Loucy (cell line): Measurements from ENCODE around the gene SYNE2.

ENCODE experiments used
- H2AFZ ChIP-seq: fragments of 200-600 bp; sonication (generic); 2 replicates; pipeline ENCODE4 v1.6.0; 2016; ENCODE audit warnings: antibody characterized with exemption, mild to moderate bottlenecking, low read length, moderate library complexity
- H3F3A ChIP-seq: fragments of 200-600 bp; 2 replicates; pipeline ENCODE4 v1.6.0; 2016; ENCODE audit warnings: antibody characterized with exemption, low read depth, mild to moderate bottlenecking
- H3K27me3 ChIP-seq: fragments of 200-600 bp; sonication (generic); 2 replicates; pipeline ENCODE4 v1.6.1; 2014; ENCODE audit warnings: low read length, mild to moderate bottlenecking; ENCODE audit not compliant: insufficient read depth, poor library complexity, severe bottlenecking
- H3K36me3 ChIP-seq: fragments of 200-600 bp; sonication (generic); 2 replicates; pipeline ENCODE4 v1.6.1; 2016; ENCODE audit warnings: low read length; ENCODE audit not compliant: insufficient read depth
- H3K4me1 ChIP-seq: fragments of 200-600 bp; sonication (generic); 2 replicates; pipeline ENCODE4 v1.5.1; 2014; ENCODE audit warnings: low read length, mild to moderate bottlenecking; ENCODE audit not compliant: insufficient read depth, poor library complexity, severe bottlenecking
- H3K4me2 ChIP-seq: fragments of 200-600 bp; sonication (generic); 2 replicates; pipeline ENCODE4 v1.6.0; 2014; ENCODE audit warnings: antibody characterized with exemption, low read length, low read depth, mild to moderate bottlenecking; ENCODE audit not compliant: poor library complexity, severe bottlenecking
- H3K4me3 ChIP-seq: fragments of 200-600 bp; sonication (generic); 2 replicates; pipeline ENCODE4 v1.5.1; 2014; ENCODE audit warnings: low read length, mild to moderate bottlenecking, mixed read lengths; ENCODE audit not compliant: poor library complexity, severe bottlenecking
- H3K79me2 ChIP-seq: fragments of 200-600 bp; sonication (generic); 2 replicates; pipeline ENCODE4 v1.6.1; 2014; ENCODE audit warnings: low read length; ENCODE audit not compliant: insufficient read depth
- H3K9ac ChIP-seq: fragments of 200-600 bp; sonication (generic); 2 replicates; pipeline ENCODE4 v1.6.0; 2014; ENCODE audit warnings: mild to moderate bottlenecking, low read depth, low read length, moderate library complexity; ENCODE audit not compliant: poor library complexity, severe bottlenecking
- H3K9me2 ChIP-seq: fragments of 200-600 bp; sonication (generic); replicated peaks from 2 replicates; pipeline ENCODE4 v1.6.1; 2016; ENCODE audit warnings: low read depth, low read length, mixed read lengths
- H3K9me3 ChIP-seq: fragments of 200-600 bp; sonication (generic); 2 replicates; pipeline ENCODE4 v1.6.1; 2014; ENCODE audit warnings: mild to moderate bottlenecking, antibody characterized with exemption, low read length, low read depth; ENCODE audit not compliant: insufficient read depth
- H4K20me1 ChIP-seq: fragments of 200-600 bp; sonication (generic); 2 replicates; pipeline ENCODE4 v1.6.0; 2014; ENCODE audit warnings: antibody characterized with exemption, low read length, mild to moderate bottlenecking; ENCODE audit not compliant: insufficient read depth, poor library complexity, severe bottlenecking
- CTCF ChIP-seq: fragments of 200-600 bp; sonication (generic); conservative IDR thresholded peaks from 2 replicates; pipeline ENCODE4 v1.5.1; 2014; ENCODE audit warnings: mild to moderate bottlenecking, antibody characterized with exemption, low read length
- EZH2phosphoT487 ChIP-seq: fragments of 200-600 bp; IDR thresholded peaks from 2 replicates; pipeline ENCODE4 v1.6.1; 2018; ENCODE audit warnings: antibody characterized with exemption, mild to moderate bottlenecking, moderate library complexity, borderline replicate concordance

SYNE2 gene

GRCh38 chr14:64233531-64234190 is 380.9 kb downstream of the SYNE2 start:
- H3F3A ChIP-seq: no peaks in the 10 kb centered on the region
- H3K79me2 ChIP-seq: no peaks in the 10 kb centered on the region

GRCh38 chr14:64234877-64235651 is 382.3 kb downstream of the SYNE2 start:
- Histone ChIP-seq H3K4me2 (no peak overlapping the region), H4K20me1 (no peaks in the 10 kb centered on the region), H3K4me3 (no peak overlapping the region), H3K79me2 (no peaks in the 10 kb centered on the region), H3K9me2 (no peaks in the 10 kb centered on the region), H3K36me3 (no peaks in the 10 kb centered on the region), H2AFZ (no peak overlapping the region), H3K9ac (no peak overlapping the region), H3K9me3 (no peaks in the 10 kb centered on the region), H3K27me3 (no peaks in the 10 kb centered on the region), H3K4me1 (no peaks in the 10 kb centered on the region), H3F3A (no peaks in the 10 kb centered on the region)
- TF ChIP-seq EZH2phosphoT487 (no peak), CTCF (no peak)

More at GRCh38 chr14:64233531-64234190, 380.9 kb downstream of the SYNE2 start:
- H2AFZ ChIP-seq: no peak overlapping the region
- TF ChIP-seq EZH2phosphoT487 (no peak), CTCF (no peak)
- H3K4me2 ChIP-seq: no peak overlapping the region
- H3K9me2 ChIP-seq: no peaks in the 10 kb centered on the region
- H3K9me3 ChIP-seq: no peaks in the 10 kb centered on the region
- no peaks in the 10 kb centered on the region for H4K20me1 ChIP-seq
- no peaks in the 10 kb centered on the region for H3K4me1 ChIP-seq
- H3K36me3 ChIP-seq: no peaks in the 10 kb centered on the region
- no peaks in the 10 kb centered on the region for H3K27me3 ChIP-seq
- no peak overlapping the region for H3K9ac ChIP-seq
- H3K4me3 ChIP-seq: no peak overlapping the region

GRCh38 chr14:64235652-64236640 is 383.1 kb downstream of the SYNE2 start:
- Histone ChIP-seq H3F3A (no peaks in the 10 kb centered on the region), H3K4me2 (no peak overlapping the region), H3K9ac (no peak overlapping the region), H3K4me3 (no peak overlapping the region), H3K9me2 (no peaks in the 10 kb centered on the region), H3K4me1 (no peaks in the 10 kb centered on the region), H4K20me1 (no peaks in the 10 kb centered on the region), H3K36me3 (no peaks in the 10 kb centered on the region), H2AFZ (no peak overlapping the region), H3K79me2 (no peaks in the 10 kb centered on the region), H3K9me3 (no peaks in the 10 kb centered on the region), H3K27me3 (no peaks in the 10 kb centered on the region)
- no peak for TF ChIP-seq CTCF
- TF ChIP-seq EZH2phosphoT487: no peak
